Right lobe of liver (tissue), 6 donors: ENCODE measurements around the gene MARCHF4. TPM values are rescaled to one million over a fixed set of nuclear protein-coding genes. Genes with fewer than 3 reads are reported as not detected.

Experiments
- ATAC-seq, 4 donors: fragments of 200-7000 bp; cut with Tn5 transposase; one replicate each; pipeline ENCODE4 v1.9.1; 2020; ENCODE audit warnings: mild to moderate bottlenecking in 4 of 4, moderate library complexity in 4 of 4
- DNase-seq, 3 donors: peaks; one replicate each; pipeline ENCODE4 v3.0.0-alpha.2; 2020
- H3K27ac ChIP-seq, 3 donors: fragments of 200-600 bp; one replicate each; pipeline ENCODE4 v1.8.0; 2022
- H3K27me3 ChIP-seq, 2 donors: fragments of 200-600 bp; one replicate each; pipeline ENCODE4 v1.8.0; 2022
- H3K36me3 ChIP-seq, 4 donors: fragments of 200-600 bp; sonication (generic) in 1 of 4; one replicate each; pipeline versions ENCODE4 v1.5.1 to v1.8.0; 2017 to 2022; ENCODE audit warnings: control low read depth in 1 of 4
- H3K4me1 ChIP-seq, 4 donors: fragments of 200-600 bp; sonication (generic) in 1 of 4; one replicate each; pipeline versions ENCODE4 v1.5.1 to v1.8.0; 2017 to 2022; ENCODE audit warnings: control low read depth in 1 of 4
- H3K4me3 ChIP-seq, 3 donors: fragments of 200-600 bp; one replicate each; pipeline ENCODE4 v1.8.0; 2022
- H3K9me3 ChIP-seq, 4 donors: fragments of 200-600 bp; sonication (generic) in 1 of 4; one replicate each; pipeline versions ENCODE4 v1.5.1 to v1.8.0; 2017 to 2022; ENCODE audit warnings: control low read depth in 1 of 4
- CTCF ChIP-seq, 4 donors: fragments of 200-600 bp in 3 of 4; fragments of 450-650 bp in 1 of 4; IDR thresholded peaks; one replicate each; pipeline versions ENCODE4 v1.5.1 to v1.8.0; 2016 to 2022; ENCODE audit warnings: antibody characterized with exemption in 4 of 4, mild to moderate bottlenecking in 2 of 4
- POLR2A ChIP-seq: fragments of 450-650 bp; IDR thresholded peaks from one replicate; pipeline ENCODE4 v1.6.1; 2017; ENCODE audit warnings: antibody characterized with exemption, mild to moderate bottlenecking
- WGBS: methylation state at CpG from one replicate; pipeline ENCODE4 v1.1.6; 2018; ENCODE audit warnings: low coverage, low lambda C conversion rate; ENCODE audit not compliant: insufficient coverage; ENCODE audit errors: missing lambda C conversion rate; 5-methylcytosine and 5-hydroxymethylcytosine counted together
- intact Hi-C, 2 donors: fragments of 100-400 bp; cut with DNase I; formaldehyde crosslinking; loops; one replicate each; pipeline versions ENCODE4 v1.11.2 to v1.14.1; 2022
- total RNA-seq, 6 experiments: library from RNA; depleted of rRNA in 2 of 6; stranded (reverse); fragments of >200 nt in 2 of 6; fragmentation: NEBNext Ultra II Directional in 3 of 6; extraction: Animal tissue kit (Norgen Biotek cat#: 25700) in 3 of 6; gene quantifications; one replicate each; pipeline versions ENCODE4 v1.1.0 to v1.2.4, GENCODE V29; 2016 to 2023
- donor health status: DM: no; HTN: yes; CAD: no.
- donor health status: DM: no; HTN: no; CAD: no.
- donor health status: DM: no; HTN: no; CAD: no.
- donor health status: DM: no; HTN: yes; CAD: no.
- donor health status: DM: no; HTN: yes; CAD: no.

The MARCHF4 gene
- total RNA-seq, 6 experiments from 2014 or later = not detected

GRCh38 chr2:216410550-216410949, 38.3 kb upstream of the MARCHF4 start:
- no peak for ATAC-seq
- H3K27me3 ChIP-seq = no peaks in the 10 kb centered on the region
- intact Hi-C loops = no loop called here
- H3K4me3 ChIP-seq = no peak overlapping the region
- no peak for DNase-seq
- H3K36me3 ChIP-seq = peaks cover 0 to 6% (median 0%) of the 10 kb centered on the region in 4 donors
- TF ChIP-seq CTCF (IDR thresholded peaks at IDR 0.05) (no peak), POLR2A (no peak)
- no peak overlapping the region for H3K27ac ChIP-seq
- 82% methylated on average over 7 of the region's 7 CpGs for WGBS
- H3K9me3 ChIP-seq = no peaks in the 10 kb centered on the region
- H3K4me1 ChIP-seq = peaks cover 0 to 5% (median 0%) of the 10 kb centered on the region in 4 donors

- no peak overlapping the region for H3K4me3 ChIP-seq
- no peak for TF ChIP-seq CTCF (IDR thresholded peaks at IDR 0.05)
- TF ChIP-seq POLR2A = no peak
- DNase-seq (no peak), ATAC-seq (no peak)
- H3K9me3 ChIP-seq = no peaks in the 10 kb centered on the region
- WGBS = 62% methylated on average over 9 of the region's 11 CpGs
- peaks cover 0 to 5% (median 0%) of the 10 kb centered on the region in 4 donors for H3K4me1 ChIP-seq
- H3K27ac ChIP-seq = no peak overlapping the region
- H3K36me3 ChIP-seq = no peaks in the 10 kb centered on the region
- intact Hi-C loops = loop anchor here in 1 of 2 donors (10.0 kb wide), 1 partner anchor 294 kb away; no protein-coding TSS in a partner anchor
- no peaks in the 10 kb centered on the region for H3K27me3 ChIP-seq
These were observed 36.4 kb upstream of the MARCHF4 start for GRCh38 chr2:216408426-216409290.

GRCh38 chr2:216406826-216407225, 34.5 kb upstream of the MARCHF4 start:
- intact Hi-C loops = loop anchor here in 1 of 2 donors (10.0 kb wide), 1 partner anchor 292 kb away; no protein-coding TSS in a partner anchor
- Histone ChIP-seq H3K27me3 (no peaks in the 10 kb centered on the region), H3K4me3 (no peak overlapping the region), H3K9me3 (no peaks in the 10 kb centered on the region), H3K4me1 (no peaks in the 10 kb centered on the region), H3K27ac (no peak overlapping the region), H3K36me3 (no peaks in the 10 kb centered on the region)
- TF ChIP-seq CTCF (IDR thresholded peaks at IDR 0.05) = no peak
- TF ChIP-seq POLR2A = no peak
- WGBS = no CpG with 5 or more reads among the region's 3 CpGs
- DNase-seq = no peak
- no peak for ATAC-seq

- H3K27ac ChIP-seq = no peak overlapping the region
- no peak overlapping the region for H3K4me3 ChIP-seq
- H3K27me3 ChIP-seq = no peaks in the 10 kb centered on the region
- no peaks in the 10 kb centered on the region for H3K4me1 ChIP-seq
- intact Hi-C loops = loop anchor here in 1 of 2 donors (10.0 kb wide), 1 partner anchor 291 kb away; no protein-coding TSS in a partner anchor
- no peak for DNase-seq
- TF ChIP-seq CTCF (IDR thresholded peaks at IDR 0.05) (no peak), POLR2A (no peak)
- H3K9me3 ChIP-seq = no peaks in the 10 kb centered on the region
- 58% methylated on average over 7 of the region's 7 CpGs for WGBS
- no peak for ATAC-seq
- no peaks in the 10 kb centered on the region for H3K36me3 ChIP-seq
These were observed 33.3 kb upstream of the MARCHF4 start for GRCh38 chr2:216405588-216405987.
